ENCODE data around the gene RAB11FIP5. TPM values are rescaled to one million over a fixed set of nuclear protein-coding genes. Genes with fewer than 3 reads are reported as not detected.

The RAB11FIP5 gene
- total and polyA plus RNA-seq, 10 of the 15 experiments (the other 5 are each of a cell fraction or from before 2014, with no cell fraction given), result 0.03 to 0.20 (median 0.06) TPM; not detected in 6

DNA sequence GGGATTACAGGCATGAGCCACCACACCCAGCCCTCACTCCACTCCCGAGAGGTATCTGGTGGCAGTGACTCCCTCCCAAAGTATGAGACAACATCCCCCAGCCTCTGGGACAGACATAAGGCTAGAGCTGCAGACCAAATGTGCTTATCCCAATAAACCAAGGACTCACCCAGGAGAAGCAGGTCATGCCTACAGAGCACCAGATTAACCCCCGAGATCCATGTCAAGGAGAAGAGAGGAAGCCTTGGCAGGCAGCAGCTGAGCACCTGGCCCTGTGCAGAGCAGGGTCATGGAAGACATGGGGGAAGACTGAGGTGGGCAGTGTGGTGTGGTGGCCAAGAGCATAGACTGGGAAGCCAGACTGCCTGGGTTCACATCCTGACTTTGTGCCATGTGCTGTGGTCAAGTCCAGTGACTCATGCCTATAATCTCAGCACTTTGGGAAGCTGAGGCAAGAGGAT, 7.2 kb downstream of the RAB11FIP5 start:
- Histone ChIP-seq H3K79me2 (ENCODE audit: control insufficient read depth, insufficient read depth, low read length) (no peaks in the 10 kb centered on the region), H3K36me3 (ENCODE audit: control insufficient read depth in 2 of 2, insufficient read depth in 2 of 2, low read length in 1 of 2) (no peaks in the 10 kb centered on the region), H3K4me1 (ENCODE audit: control insufficient read depth, insufficient read depth, low read length) (no peaks in the 10 kb centered on the region), H3K27ac (ENCODE audit: control insufficient read depth, insufficient read depth) (no peak overlapping the region), H2AFZ (ENCODE audit: control insufficient read depth, low read depth, low read length) (no peak overlapping the region), H3K27me3 (replicated peaks in 1 of 2; ENCODE audit: control insufficient read depth in 2 of 2, insufficient read depth in 2 of 2, low read length in 1 of 2) (peaks cover 1 to 4% of the 10 kb centered on the region in 2 experiments; a peak in 3 of 4 replicates), H3K9me3 (replicated peaks; ENCODE audit: control insufficient read depth, insufficient read depth, low read length) (no peaks in the 10 kb centered on the region), H3K9ac (ENCODE audit: control insufficient read depth, insufficient read depth, low read length) (no peak overlapping the region), H3K4me2 (ENCODE audit: control insufficient read depth, insufficient read depth) (no peak overlapping the region), H3K4me3 (no peak overlapping the region), H4K20me1 (ENCODE audit: control insufficient read depth, insufficient read depth) (no peaks in the 10 kb centered on the region)
- RAD21 ChIA-PET (ENCODE audit: unreplicated experiment), result no interaction called here
- no peak for DNase-seq (ENCODE audit: low read depth, low spot score)
- SMC1A ChIA-PET (ENCODE audit: uncharacterized antibody, unreplicated experiment), result no interaction called here
- in situ Hi-C loops (cut with MboI) (no loop called here), intact Hi-C loops (cut with micrococcal nuclease; ENCODE audit: unreplicated experiment) (no loop called here)
- BruUV-seq (replicated peaks), result no TSS peak
- ATAC-seq, result no peak
- CTCF ChIA-PET, result no interaction called here
- POLR2A ChIA-PET, result no interaction called here
- 22% methylated on average over 2 of the region's 2 CpGs for WGBS (ENCODE audit: insufficient coverage, insufficient replicate concordance, low lambda C conversion rate, missing lambda C conversion rate)
- TF ChIP-seq STAT3 (IDR thresholded peaks at IDR 0.05; ENCODE audit: low read depth, low read length) (no peak), CBFB (IDR thresholded peaks at IDR 0.05; ENCODE audit: low read depth) (no peak), CEBPB (IDR thresholded peaks at IDR 0.05; ENCODE audit: borderline replicate concordance in 1 of 2, low read depth in 2 of 2, low read length in 2 of 2) (no peak), IRF4 (IDR thresholded peaks at IDR 0.05; ENCODE audit: low read depth, low read length) (no peak), NRF1 (conservative IDR thresholded peaks at IDR 0.05; ENCODE audit: low read depth, low read length) (no peak), MYC (IDR thresholded peaks at IDR 0.05; ENCODE audit: insufficient read depth, insufficient read length, insufficient replicate concordance, low read length, severe bottlenecking) (no peak), JUND (IDR thresholded peaks at IDR 0.05; ENCODE audit: low read depth, low read length) (no peak), CBX5 (IDR thresholded peaks at IDR 0.05; ENCODE audit: low read depth) (no peak), FOXM1 (IDR thresholded peaks at IDR 0.05; ENCODE audit: low read depth, low read length) (no peak), FOS (IDR thresholded peaks at IDR 0.05; ENCODE audit: borderline replicate concordance, extremely low read depth, insufficient read length) (no peak)
- TF ChIP-seq, protein P1, sequence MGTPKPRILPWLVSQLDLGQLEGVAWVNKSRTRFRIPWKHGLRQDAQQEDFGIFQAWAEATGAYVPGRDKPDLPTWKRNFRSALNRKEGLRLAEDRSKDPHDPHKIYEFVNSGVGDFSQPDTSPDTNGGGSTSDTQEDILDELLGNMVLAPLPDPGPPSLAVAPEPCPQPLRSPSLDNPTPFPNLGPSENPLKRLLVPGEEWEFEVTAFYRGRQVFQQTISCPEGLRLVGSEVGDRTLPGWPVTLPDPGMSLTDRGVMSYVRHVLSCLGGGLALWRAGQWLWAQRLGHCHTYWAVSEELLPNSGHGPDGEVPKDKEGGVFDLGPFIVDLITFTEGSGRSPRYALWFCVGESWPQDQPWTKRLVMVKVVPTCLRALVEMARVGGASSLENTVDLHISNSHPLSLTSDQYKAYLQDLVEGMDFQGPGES (IDR thresholded peaks at IDR 0.05), result no peak
- FAIRE-seq, result no peak
